Bronchial epithelial cell (primary cell): ENCODE data around the gene BRAT1. TPM values are rescaled to one million over a fixed set of nuclear protein-coding genes. Genes with fewer than 3 reads are reported as not detected.

Experiments
- DNase-seq: peaks from one replicate; pipeline ENCODE4 v3.0.0-alpha.2; 2010; ENCODE audit warnings: low read depth
- FAIRE-seq: peaks from 2 replicates; lab custom pipeline; 2011; peaks lifted over from hg19 to GRCh38; lab: Jason Lieb, UNC
- H3K27me3 ChIP-seq: 2 replicates; pipeline ENCODE4 v1.5.1; 2011; ENCODE audit warnings: low read length; ENCODE audit not compliant: control insufficient read depth, insufficient read depth
- H3K36me3 ChIP-seq: 2 replicates; pipeline ENCODE4 v1.5.1; 2011; ENCODE audit warnings: low read length; ENCODE audit not compliant: control insufficient read depth, insufficient read depth
- H3K4me3 ChIP-seq: 2 replicates; pipeline ENCODE4 v1.5.1; 2011; ENCODE audit warnings: mild to moderate bottlenecking, low read depth, low read length, control low read depth
- total RNA-seq: library from RNA; depleted of rRNA; stranded (reverse); fragments of >200 nt; gene quantifications from 2 replicates; pipeline ENCODE4 v1.2.1, GENCODE V29; 2014
- TF ChIP-seq, protein P1 (sequence below): IDR thresholded peaks from 2 replicates; pipeline ENCODE4 v1.5.1; 2011; ENCODE audit warnings: mild to moderate bottlenecking, moderate library complexity, low read length, control low read depth, inconsistent platforms; ENCODE audit not compliant: insufficient read depth, severe bottlenecking

BRAT1 gene
- total RNA-seq, 1 donor from 2014 or later = 12.1 TPM

DNA sequence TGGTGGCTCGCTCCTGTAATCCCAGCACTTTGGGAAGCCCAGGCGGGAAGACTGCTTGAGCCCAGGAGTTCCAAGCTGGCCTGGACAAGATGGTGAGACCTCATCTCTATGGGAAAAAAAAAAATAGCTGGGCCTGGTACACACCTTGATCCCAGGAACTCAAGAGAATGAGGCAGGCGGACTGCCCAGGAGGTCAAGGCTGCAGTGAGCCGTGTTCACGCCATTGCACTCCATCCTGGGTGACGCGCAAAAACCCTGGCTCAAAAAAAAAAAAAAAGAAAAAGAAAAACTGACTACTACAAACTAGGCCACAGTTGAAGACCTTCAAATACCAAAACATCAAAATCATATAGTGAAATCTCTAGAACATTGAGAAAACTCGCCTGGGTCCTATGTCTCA lies 3.9 kb downstream of the BRAT1 start:
- FAIRE-seq (no peak), DNase-seq (no peak)
- TF ChIP-seq, protein P1, sequence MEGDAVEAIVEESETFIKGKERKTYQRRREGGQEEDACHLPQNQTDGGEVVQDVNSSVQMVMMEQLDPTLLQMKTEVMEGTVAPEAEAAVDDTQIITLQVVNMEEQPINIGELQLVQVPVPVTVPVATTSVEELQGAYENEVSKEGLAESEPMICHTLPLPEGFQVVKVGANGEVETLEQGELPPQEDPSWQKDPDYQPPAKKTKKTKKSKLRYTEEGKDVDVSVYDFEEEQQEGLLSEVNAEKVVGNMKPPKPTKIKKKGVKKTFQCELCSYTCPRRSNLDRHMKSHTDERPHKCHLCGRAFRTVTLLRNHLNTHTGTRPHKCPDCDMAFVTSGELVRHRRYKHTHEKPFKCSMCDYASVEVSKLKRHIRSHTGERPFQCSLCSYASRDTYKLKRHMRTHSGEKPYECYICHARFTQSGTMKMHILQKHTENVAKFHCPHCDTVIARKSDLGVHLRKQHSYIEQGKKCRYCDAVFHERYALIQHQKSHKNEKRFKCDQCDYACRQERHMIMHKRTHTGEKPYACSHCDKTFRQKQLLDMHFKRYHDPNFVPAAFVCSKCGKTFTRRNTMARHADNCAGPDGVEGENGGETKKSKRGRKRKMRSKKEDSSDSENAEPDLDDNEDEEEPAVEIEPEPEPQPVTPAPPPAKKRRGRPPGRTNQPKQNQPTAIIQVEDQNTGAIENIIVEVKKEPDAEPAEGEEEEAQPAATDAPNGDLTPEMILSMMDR = no peak
- H3K27me3 ChIP-seq = no peaks in the 10 kb centered on the region
- peaks cover 11% of the 10 kb centered on the region for H3K36me3 ChIP-seq
- no peak overlapping the region for H3K4me3 ChIP-seq

DNA sequence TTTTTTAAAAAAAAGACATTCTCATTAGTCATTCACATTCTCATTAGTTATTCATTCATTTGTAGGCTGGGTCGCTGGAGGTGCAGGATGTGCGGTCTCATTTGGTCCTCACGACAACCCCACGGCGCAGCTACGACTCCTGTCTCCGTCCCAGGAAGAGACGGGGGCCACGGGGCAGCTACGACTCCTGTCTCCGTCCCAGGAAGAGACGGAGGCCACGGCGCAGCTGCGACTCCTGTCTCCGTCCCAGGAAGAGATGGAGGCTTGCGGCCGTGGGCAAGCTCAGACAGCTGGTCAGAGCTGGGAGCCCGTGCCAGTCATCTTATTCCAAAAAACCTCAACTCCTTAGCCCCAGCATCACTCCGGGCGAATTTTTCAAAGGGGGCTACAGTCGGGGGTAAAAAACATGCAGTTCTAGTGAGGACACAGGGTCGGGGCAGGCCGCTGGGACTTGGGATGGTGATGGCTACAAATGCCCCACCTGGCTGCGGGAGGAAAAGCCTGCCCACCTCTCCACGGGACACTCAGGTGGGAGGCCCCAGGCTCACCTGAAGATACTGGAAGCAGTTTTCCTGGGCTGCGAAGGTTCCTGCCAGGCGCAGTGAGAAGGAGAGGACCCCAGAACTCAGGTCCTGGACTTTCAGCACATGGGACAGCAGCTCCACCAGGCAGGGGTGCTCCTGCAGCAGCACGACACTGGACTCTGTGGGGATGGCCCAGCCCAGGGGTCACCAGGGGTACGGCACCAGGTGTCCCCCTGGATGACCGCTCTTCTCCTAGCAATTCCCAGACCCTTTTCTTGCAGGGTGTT lies 8.3 kb downstream of the BRAT1 start:
- H3K36me3 ChIP-seq = peaks cover 19% of the 10 kb centered on the region
- H3K4me3 ChIP-seq = no peak overlapping the region
- DNase-seq (no peak), FAIRE-seq (no peak)
- H3K27me3 ChIP-seq = no peaks in the 10 kb centered on the region
- TF ChIP-seq, protein P1 = no peak

DNA sequence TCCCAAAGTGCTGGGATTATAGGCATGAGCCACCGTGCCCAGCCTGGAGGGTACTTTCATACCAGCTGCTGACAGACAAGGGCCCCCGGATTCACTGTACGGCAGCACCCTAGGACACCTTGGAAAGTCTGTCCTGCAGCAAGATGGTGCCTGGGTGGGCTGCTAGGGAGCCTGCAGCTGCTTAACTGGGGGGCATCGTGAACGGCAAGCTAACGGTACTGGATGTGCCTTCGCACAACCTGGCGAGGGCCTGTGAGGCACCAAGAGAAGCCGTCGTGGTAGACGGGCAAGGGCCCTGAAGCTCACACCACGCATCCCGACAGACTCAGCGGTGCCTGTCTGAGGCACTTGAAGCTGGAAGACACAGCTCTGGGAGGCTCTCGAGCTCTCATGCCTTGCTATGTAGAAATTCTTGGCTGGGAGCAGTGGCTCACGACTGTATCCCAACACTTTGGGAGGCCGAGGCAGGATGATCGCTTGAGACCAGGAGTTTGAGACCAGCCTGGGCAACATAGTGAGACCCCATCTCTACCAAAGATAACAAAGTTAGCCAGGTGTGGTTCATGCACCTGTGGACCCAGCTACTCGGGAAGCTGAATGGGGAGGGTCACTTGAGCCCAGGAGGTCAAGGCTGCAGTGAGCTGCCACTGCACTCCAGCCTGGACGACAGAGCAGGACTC lies 9.4 kb downstream of the BRAT1 start:
- Histone ChIP-seq H3K36me3 (peaks cover 26% of the 10 kb centered on the region), H3K27me3 (no peaks in the 10 kb centered on the region), H3K4me3 (no peak overlapping the region)
- no peak for DNase-seq
- FAIRE-seq = no peak
- TF ChIP-seq, protein P1 = no peak

DNA sequence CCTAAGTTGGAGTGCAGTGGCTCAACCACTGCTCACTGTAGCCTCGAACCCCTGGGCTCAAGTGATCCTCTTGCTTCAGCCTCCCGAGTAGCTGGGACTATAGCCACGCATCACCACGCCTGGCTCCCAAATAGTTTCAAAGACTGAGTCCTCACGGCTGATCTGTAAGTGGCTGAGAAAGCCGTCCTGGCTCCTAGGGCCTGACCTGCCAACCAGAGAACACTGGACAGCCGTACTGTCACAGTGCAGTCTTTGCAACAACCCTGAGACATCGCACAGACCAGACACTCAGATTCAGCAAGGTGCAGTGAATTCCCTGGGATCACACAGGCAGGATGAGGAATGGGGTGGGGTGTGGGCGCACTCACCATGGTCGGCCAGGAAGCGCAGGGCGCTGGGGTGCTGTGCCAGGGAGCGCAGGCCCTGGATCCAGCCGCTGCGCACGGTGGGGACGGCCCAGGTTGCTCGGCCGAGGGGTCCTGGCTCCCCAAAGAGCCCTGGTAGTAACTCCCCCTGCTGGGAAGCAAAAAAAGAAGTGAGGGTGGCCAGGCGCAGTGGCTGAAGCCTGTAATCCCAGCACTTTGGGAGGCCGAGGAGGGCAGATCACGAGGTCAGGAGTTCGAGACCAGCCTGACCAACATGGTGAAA lies 10.7 kb downstream of the BRAT1 start:
- H3K4me3 ChIP-seq = no peak overlapping the region
- H3K36me3 ChIP-seq = peaks cover 28% of the 10 kb centered on the region
- TF ChIP-seq, protein P1 = no peak
- FAIRE-seq = no peak
- no peaks in the 10 kb centered on the region for H3K27me3 ChIP-seq
- DNase-seq = no peak

DNA sequence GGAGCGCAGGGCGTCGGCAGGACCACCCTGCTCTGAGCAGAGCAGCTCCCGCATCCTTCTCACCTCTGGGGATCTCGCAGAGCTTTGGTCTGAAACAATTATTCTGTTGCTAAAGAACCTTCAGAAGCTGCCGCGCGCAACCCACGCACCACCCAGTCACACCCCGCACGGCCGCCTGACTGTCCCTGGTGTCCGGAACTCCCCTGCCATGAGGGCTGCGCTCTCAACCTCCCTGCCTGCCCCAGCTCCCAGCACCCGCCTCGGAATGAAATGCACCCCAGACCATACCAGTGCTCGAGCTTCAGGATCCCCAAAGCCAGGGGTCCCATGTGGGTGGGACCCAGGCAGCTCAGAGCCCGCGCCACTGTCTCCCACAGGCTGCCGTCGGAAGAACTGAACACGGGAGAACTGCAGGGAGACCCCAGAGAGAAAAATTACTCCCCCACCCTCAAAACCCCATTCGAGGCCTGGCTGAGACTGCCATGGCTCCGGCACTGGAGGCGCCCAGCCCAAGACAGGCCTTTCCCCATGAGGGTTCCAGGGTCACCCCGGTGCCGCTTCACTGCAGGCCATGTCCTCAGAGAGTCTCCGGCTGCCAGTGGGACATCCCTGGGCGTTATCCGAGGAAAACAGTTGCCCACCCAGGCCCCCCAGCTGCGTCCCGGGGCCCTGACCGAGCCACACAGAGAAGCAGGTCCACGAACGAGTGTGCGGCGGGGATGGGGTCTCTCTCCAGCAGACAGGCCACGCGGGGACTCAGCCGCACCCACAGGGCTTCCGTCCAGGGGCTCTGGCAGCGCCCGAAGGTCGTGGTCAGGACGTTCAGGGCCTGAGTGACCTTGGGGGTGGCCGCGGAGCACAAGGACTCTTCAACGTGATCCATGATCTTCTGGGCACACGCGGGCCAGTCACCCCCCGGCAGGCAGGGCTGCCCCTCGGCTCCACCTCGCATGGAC lies 12.1 kb downstream of the BRAT1 start:
- Histone ChIP-seq H3K4me3 (no peak overlapping the region), H3K27me3 (no peaks in the 10 kb centered on the region), H3K36me3 (peaks cover 37% of the 10 kb centered on the region)
- TF ChIP-seq, protein P1 = no peak
- FAIRE-seq (no peak), DNase-seq (no peak)
